Activated CD4-positive, alpha-beta T cell treated with anti-CD3 and anti-CD28 coated beads, Interleukin-2, Interleukin-6, amounts not matched to agents 100 ng/mL and 50 ng/mL, durations not matched to agents 16 hours and 8 hours (primary cell): ENCODE data around the gene GALR2.

Experiments
- DNase-seq: peaks from one replicate; pipeline ENCODE4 v3.0.0-alpha.2; 2020

GALR2 gene

GRCh38 chr17:76080768-76081287 lies 6.2 kb downstream of the GALR2 start:
- DNase-seq = no peak

- DNase-seq = no peak
These were observed 7.0 kb downstream of the GALR2 start for GRCh38 chr17:76081295-76082210.

DNA sequence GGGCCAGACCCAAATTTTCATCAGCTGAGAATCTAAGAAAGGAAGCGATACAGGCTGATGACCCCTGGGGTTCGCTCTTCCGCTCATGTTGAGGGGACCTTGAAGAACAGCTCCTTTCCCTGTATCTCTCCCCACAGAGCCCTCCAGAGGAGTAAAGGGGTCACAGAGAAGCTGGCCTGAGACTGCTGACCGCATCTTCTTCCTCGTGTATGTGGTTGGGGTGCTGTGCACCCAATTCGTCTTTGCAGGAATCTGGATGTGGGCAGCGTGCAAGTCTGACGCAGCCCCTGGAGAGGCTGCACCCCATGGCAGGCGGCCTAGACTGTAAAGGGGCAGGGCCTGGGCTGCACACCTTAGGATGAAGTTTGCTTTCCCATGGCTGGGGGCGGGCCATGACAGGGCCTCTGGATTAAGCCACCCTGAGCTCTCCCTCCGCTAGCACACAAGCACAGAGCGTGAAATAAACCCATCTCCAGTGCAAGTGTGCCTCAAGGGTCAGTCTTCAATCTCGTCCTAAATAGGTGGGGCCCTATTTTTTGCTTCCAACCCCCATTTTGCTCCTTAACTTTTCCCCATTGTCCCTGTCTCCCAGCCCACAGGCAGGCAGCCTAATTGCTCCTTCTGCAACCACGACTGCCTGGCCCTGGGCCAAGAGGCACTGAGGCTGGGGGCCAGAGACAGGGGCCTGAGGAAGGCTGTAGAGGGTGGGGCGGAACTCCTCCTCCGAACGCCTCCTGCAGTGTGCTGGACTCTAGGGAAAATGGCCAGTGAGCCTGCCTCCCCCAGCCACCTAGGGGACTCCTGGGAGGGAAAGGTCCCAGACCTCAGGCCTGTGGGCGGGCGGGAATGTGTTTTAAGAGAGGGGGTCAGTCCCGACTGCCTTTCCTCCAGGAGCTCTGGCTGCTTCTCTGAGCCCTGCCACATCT lies 8.0 kb downstream of the GALR2 start:
- no peak for DNase-seq

- DNase-seq = no peak
These were observed 9.1 kb downstream of the GALR2 start for GRCh38 chr17:76083536-76084182.

- no peak for DNase-seq
These were observed 10.6 kb downstream of the GALR2 start for GRCh38 chr17:76085066-76085730.

GRCh38 chr17:76085731-76086366 lies 11.3 kb downstream of the GALR2 start:
- DNase-seq = no peak

DNA sequence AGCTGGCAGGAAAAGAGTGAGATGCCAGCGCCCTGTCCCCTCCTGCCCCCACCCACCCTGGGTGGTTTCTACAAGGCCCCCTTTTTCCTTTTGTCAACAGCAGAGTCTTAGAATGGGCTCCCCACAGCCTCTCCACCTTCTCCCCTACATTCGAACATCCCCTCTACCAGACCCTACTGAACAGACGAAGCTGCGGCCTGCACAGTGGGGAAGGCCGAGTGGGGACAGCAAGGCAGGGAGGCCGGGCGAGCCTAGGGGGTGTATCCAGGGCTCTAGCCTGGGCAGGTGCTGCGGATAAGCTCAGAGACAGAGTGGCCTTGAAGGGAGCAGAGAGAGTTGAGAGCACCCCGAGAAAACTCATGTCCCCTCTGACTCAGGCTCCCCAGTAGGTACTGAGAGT lies 11.8 kb downstream of the GALR2 start:
- DNase-seq = no peak

DNA sequence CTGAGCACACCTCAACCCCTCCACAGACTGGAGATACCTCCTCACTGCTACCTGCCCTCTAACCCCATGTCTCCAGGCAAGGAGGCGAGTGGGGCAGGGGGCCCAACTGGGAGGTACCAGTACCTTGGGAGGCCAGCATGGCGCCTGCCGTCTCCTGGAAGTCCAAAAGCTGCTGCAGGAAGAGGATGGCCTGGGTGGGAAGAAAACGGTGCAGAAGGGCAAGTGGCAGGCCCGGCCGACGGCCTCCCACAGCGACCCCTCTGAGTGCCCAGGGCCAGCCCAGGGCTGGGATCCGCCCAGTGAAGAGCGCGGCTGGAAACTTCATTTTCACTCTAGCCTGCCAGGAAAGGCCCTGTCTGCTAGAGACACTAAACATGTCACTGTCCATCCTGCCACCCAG lies 12.9 kb downstream of the GALR2 start:
- no peak for DNase-seq

- no peak for DNase-seq
These were observed 13.7 kb downstream of the GALR2 start for GRCh38 chr17:76088041-76088867.

- DNase-seq = no peak
These were observed 14.4 kb downstream of the GALR2 start for GRCh38 chr17:76088868-76089576.

DNA sequence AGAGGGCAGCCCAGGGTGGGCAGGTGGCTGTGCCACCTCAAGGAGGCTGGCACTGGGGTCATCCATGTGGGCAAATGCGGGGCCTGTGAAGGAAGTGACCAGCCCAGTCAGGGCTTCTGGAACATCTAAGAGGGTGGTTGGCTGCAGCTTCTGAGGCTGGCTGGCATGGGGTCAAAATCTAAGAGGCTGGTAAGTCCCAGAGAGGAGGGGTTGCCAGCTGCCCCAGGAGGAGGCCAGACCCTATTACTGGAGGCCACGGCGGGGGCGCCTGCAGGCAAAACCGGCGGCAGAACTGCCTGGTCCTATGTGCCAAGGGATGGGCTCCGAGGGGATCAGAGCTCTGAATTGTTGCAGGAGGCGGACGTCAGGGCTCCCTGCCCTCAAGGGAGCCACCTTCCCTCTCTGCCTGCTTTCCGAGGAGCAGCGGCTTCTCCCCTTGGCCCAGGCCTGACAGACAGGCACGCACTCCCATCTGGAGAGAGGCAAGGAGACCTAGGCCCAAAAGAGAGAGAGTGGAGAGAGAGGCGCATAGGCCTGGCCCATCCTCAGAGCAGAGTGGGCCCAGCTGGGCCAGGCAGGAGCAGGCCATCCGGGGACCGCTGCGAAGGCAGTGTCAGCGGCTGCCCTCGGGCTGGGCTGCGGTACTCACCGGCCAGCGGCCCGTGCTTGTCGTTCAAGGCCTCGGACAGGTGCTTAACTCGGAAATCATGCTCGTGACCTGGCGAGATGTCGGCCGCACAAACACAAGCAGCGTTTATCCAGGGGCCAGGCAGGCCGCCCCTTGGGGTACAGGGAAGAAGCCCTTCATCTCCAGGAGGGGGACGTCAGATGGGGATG lies 15.3 kb downstream of the GALR2 start:
- no peak for DNase-seq

DNA sequence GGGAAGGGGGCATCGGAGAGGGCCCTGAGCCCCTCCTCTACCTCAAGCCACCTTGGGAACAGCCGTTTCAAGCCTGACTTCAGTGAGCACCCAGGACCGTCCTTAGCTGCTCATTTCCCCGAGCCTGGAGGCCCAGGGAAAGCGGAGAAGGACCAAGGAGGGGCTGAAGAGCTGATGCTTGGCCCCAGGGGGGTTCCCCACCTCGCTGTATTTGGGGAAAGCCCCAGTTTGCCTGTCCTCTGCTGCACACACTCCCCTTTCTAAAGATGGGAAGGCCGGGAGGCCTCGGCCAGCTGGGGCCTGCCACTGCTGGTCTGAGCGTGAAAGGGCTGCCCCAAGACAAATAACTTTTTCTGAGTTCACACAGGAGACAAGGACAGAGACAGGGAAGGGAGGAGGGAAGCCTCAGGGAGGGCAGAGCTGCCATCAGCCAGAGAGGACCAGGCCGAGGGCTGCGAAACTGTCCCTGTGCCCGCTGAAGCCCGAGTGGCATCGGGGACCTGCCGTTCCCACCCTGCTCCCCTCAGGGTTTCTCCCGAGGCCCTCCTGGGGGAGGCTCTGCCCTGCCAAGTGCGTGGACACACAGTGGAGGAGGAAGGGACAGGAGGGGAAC lies 16.0 kb downstream of the GALR2 start:
- DNase-seq = no peak

DNA sequence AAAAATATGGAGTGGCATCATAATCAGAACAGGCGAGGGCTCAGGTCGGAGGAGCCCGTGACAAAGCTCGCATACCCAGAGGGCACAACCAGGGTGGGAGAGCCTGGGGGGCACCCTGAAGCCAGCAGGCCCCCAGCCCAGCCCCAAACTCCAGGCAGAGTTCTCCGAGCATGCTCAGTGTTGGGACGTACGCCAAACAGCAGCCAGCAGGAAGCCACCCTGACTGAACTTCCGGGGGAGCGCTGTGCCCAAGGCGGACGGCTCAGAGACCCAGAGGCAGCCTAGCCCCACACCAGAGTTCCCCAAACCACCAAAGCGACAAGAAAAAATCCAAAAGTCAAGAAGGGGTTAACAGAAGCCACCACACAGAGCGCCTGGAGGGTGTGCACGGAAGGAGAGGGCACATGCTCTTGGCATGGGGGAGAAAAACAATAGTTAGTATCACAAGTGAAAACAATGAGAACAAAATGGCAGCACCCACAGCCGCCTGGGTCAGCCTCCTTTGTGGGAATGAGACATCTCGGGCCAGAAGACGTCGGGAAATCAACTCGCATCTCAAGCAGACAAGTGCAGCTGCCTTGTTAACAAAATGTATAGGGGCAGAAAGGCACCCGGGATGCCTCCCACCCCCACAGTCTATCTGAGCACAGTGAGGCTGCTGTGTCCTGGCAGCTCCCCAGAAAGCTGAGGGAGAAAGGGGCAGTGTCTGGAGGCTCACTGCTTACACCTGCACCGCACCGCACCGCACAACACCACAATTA lies 17.1 kb downstream of the GALR2 start:
- DNase-seq = no peak

GRCh38 chr17:76092526-76093413 lies 18.2 kb downstream of the GALR2 start:
- DNase-seq = no peak

- no peak for DNase-seq
These were observed 19.5 kb downstream of the GALR2 start for GRCh38 chr17:76094046-76094445.

- DNase-seq = no peak
These were observed 21.4 kb downstream of the GALR2 start for GRCh38 chr17:76095943-76096342.

- no peak for DNase-seq
These were observed 23.2 kb downstream of the GALR2 start for GRCh38 chr17:76097716-76098295.
